Heart left ventricle (tissue), 13 donors: ENCODE data around the gene ZDHHC21.

Experiments used
- CTCF ChIP-seq, 12 donors: fragments of 200-600 bp; sonication (generic) in 4 of 12; IDR thresholded peaks; one replicate each; pipeline versions ENCODE4 v1.5.0 to v1.8.0; 2018 to 2022; ENCODE audit warnings: antibody characterized with exemption in 12 of 12, mild to moderate bottlenecking in 5 of 12
- POLR2A ChIP-seq, 2 donors: fragments of 450-650 bp; IDR thresholded peaks; one replicate each; pipeline ENCODE4 v1.6.1; 2017; ENCODE audit warnings: antibody characterized with exemption in 2 of 2, mild to moderate bottlenecking in 2 of 2, moderate library complexity in 2 of 2
- donor health status: ischemic (EF 13 %, LVEDD 7.1; RV severe dilation, severe dysfunction).
- donor health status: DM: no; HTN: yes; CAD: no.
- donor health status: DM: no; HTN: no; CAD: no.
- donor health status: ischemic (EF 25% LVEDD 6.9; RV normal size, moderate dysfunction).
- donor health status: ischemic (EF 25% LVEDD 5.7; RV mildly dilated, moderate dysfunction).
- donor health status: ischemic (EF 35%, LVEDD 5.7; RV mildly dilated, moderate dysfunction).
- donor health status: nonischemic (EF 11% LVEDD 7.7; RV severe dilation, severe dysfunction).
- donor health status: DM: yes; HTN: yes; CAD: no.
- donor health status: PGD.
- donor health status: ischemic (EF 29% LVEDD 5.4; RV normal size, mild dysfunction).
- donor health status: nonischemic (EF 23%, LVEDD 6.1; RV moderate dilation, normal function).

GRCh38 chr9:14677396-14677795 is 15.8 kb downstream of the ZDHHC21 start:
- TF ChIP-seq CTCF (IDR thresholded peaks at IDR 0.05) (no peak), POLR2A (IDR thresholded peaks at IDR 0.05) (no peak)
